IgD-negative memory B cell (primary cell): ENCODE measurements around the gene ZFP3. TPM values are rescaled to one million over a fixed set of nuclear protein-coding genes. Genes with fewer than 3 reads are reported as not detected.
"Not testable (repeated sequence)": the region's sequence is repeated elsewhere in the genome, so short reads cannot be mapped to it uniquely, and the experiment has no call there.

ENCODE experiments used
- H3K27ac Mint-ChIP-seq, 3 donors: one replicate each; pipeline ENCODE4 v1.8.0; 2020 to 2022; ENCODE audit warnings: mild to moderate bottlenecking in 3 of 3, mixed read lengths in 3 of 3, moderate library complexity in 1 of 3
- H3K27me3 Mint-ChIP-seq: one replicate; pipeline ENCODE4 v1.8.0; 2021; ENCODE audit warnings: mixed read lengths
- H3K36me3 Mint-ChIP-seq: one replicate; pipeline ENCODE4 v1.8.0; 2020; ENCODE audit warnings: mild to moderate bottlenecking, mixed read lengths
- H3K4me1 Mint-ChIP-seq, 3 donors: one replicate each; pipeline ENCODE4 v1.8.0; 2020 to 2022; ENCODE audit warnings: mixed read lengths in 3 of 3, mild to moderate bottlenecking in 1 of 3
- H3K4me3 Mint-ChIP-seq, 4 donors: one replicate each; pipeline ENCODE4 v1.8.0; 2020 to 2022; ENCODE audit warnings: mild to moderate bottlenecking in 4 of 4, mixed read lengths in 4 of 4, moderate library complexity in 3 of 4
- H3K9me3 Mint-ChIP-seq, 3 donors: one replicate each; pipeline ENCODE4 v1.8.0; 2020 to 2021; ENCODE audit warnings: mixed read lengths in 3 of 3, mild to moderate bottlenecking in 1 of 3
- polyA plus RNA-seq: library from polyadenylated mRNA; unstranded; fragments of 300-500 nt; fragmentation: Illumina TruSeq; gene quantifications from one replicate; pipeline ENCODE4 v1.2.3, GENCODE V29; 2021

ZFP3 gene
- polyA plus RNA-seq: 1.4 TPM

GRCh38 chr17:5078106-5079028 lies at the start of gene ZFP3:
ZFP3 (plus strand) TSS chr17:5078467; CDS start chr17:5091505, 13,038 bp downstream.
- peak within 1 kb of the TSS; percentile 87 to 98 (median 96) for H3K4me3 Mint-ChIP-seq
- no peaks in the 10 kb centered on the region for H3K27me3 Mint-ChIP-seq
- H3K36me3 Mint-ChIP-seq: peaks cover 10% of the 10 kb centered on the region
- peaks cover 9 to 22% (median 16%) of the 10 kb centered on the region in 3 donors for H3K4me1 Mint-ChIP-seq
- H3K27ac Mint-ChIP-seq: peak within 1 kb of the TSS; percentile 51 to 97 (median 63)
- peaks cover 3 to 6% (median 5%) of the 10 kb centered on the region in 3 donors for H3K9me3 Mint-ChIP-seq

GRCh38 chr17:5030168-5030567 lies 48.1 kb upstream of the ZFP3 start:
- peaks cover 6 to 15% (median 14%) of the 10 kb centered on the region in 3 donors for H3K4me1 Mint-ChIP-seq
- H3K27ac Mint-ChIP-seq: peak overlapping the region; percentile 16 to 69 (median 39)
- H3K36me3 Mint-ChIP-seq, H3K9me3 Mint-ChIP-seq, H3K27me3 Mint-ChIP-seq: not testable (repeated sequence)
- H3K4me3 Mint-ChIP-seq: peak overlapping the region in 2 of 4 donors; percentile 15 to 86

- Mint-ChIP-seq H3K4me1 (peaks cover 6 to 15% (median 12%) of the 10 kb centered on the region in 3 donors), H3K4me3 (peak overlapping the region; percentile 81 to 96 (median 90)), H3K9me3 (no peaks in the 10 kb centered on the region), H3K27me3 (peaks cover 3% of the 10 kb centered on the region), H3K27ac (peak overlapping the region in 2 of 3 donors; percentile 87 to 91), H3K36me3 (no peaks in the 10 kb centered on the region)
These were observed 46.7 kb upstream of the ZFP3 start for GRCh38 chr17:5031365-5032082.

GRCh38 chr17:5032865-5033264 lies 45.4 kb upstream of the ZFP3 start:
- H3K36me3 Mint-ChIP-seq: no peaks in the 10 kb centered on the region
- no peaks in the 10 kb centered on the region for H3K9me3 Mint-ChIP-seq
- H3K27me3 Mint-ChIP-seq: peaks cover 3% of the 10 kb centered on the region
- peaks cover 6 to 15% (median 12%) of the 10 kb centered on the region in 3 donors for H3K4me1 Mint-ChIP-seq
- peak overlapping the region in 1 of 4 donors; percentile 57 for H3K4me3 Mint-ChIP-seq
- no peak overlapping the region for H3K27ac Mint-ChIP-seq

- peak overlapping the region in 2 of 4 donors; percentile 8 to 37 for H3K4me3 Mint-ChIP-seq
- peaks cover 6 to 15% (median 12%) of the 10 kb centered on the region in 3 donors for H3K4me1 Mint-ChIP-seq
- no peaks in the 10 kb centered on the region for H3K36me3 Mint-ChIP-seq
- H3K27ac Mint-ChIP-seq: no peak overlapping the region
- H3K9me3 Mint-ChIP-seq: no peaks in the 10 kb centered on the region
- H3K27me3 Mint-ChIP-seq: peaks cover 3% of the 10 kb centered on the region
These were observed 44.8 kb upstream of the ZFP3 start for GRCh38 chr17:5033352-5034015.

- no peaks in the 10 kb centered on the region for H3K9me3 Mint-ChIP-seq
- peaks cover 6 to 15% (median 12%) of the 10 kb centered on the region in 3 donors for H3K4me1 Mint-ChIP-seq
- H3K27ac Mint-ChIP-seq: no peak overlapping the region
- H3K36me3 Mint-ChIP-seq: no peaks in the 10 kb centered on the region
- no peak overlapping the region for H3K4me3 Mint-ChIP-seq
- peaks cover 3% of the 10 kb centered on the region for H3K27me3 Mint-ChIP-seq
These were observed 44.2 kb upstream of the ZFP3 start for GRCh38 chr17:5034063-5034462.

- no peaks in the 10 kb centered on the region for H3K9me3 Mint-ChIP-seq
- H3K27ac Mint-ChIP-seq: no peak overlapping the region
- H3K4me3 Mint-ChIP-seq: no peak overlapping the region
- H3K4me1 Mint-ChIP-seq: peaks cover 6 to 15% (median 12%) of the 10 kb centered on the region in 3 donors
- H3K27me3 Mint-ChIP-seq: peaks cover 3% of the 10 kb centered on the region
- no peaks in the 10 kb centered on the region for H3K36me3 Mint-ChIP-seq
These were observed 43.6 kb upstream of the ZFP3 start for GRCh38 chr17:5034651-5035050.

GRCh38 chr17:5035315-5035714 lies 43.0 kb upstream of the ZFP3 start, which contains the start of gene SLC52A1:
SLC52A1 (minus strand) TSS chr17:5035426; CDS start chr17:5034606, 820 bp downstream.
- Mint-ChIP-seq H3K36me3 (no peaks in the 10 kb centered on the region), H3K4me1 (peaks cover 6 to 15% (median 12%) of the 10 kb centered on the region in 3 donors), H3K4me3 (no peak within 1 kb of the TSS), H3K9me3 (no peaks in the 10 kb centered on the region), H3K27ac (no peak within 1 kb of the TSS), H3K27me3 (peaks cover 3% of the 10 kb centered on the region)

GRCh38 chr17:5042157-5043022 lies 35.9 kb upstream of the ZFP3 start:
- peaks cover under 1 to 5% (median 3%) of the 10 kb centered on the region in 3 donors for H3K4me1 Mint-ChIP-seq
- H3K27ac Mint-ChIP-seq: no peak overlapping the region
- H3K36me3 Mint-ChIP-seq: no peaks in the 10 kb centered on the region
- no peaks in the 10 kb centered on the region for H3K9me3 Mint-ChIP-seq
- peak overlapping the region in 1 of 4 donors; percentile 80 for H3K4me3 Mint-ChIP-seq
- H3K27me3 Mint-ChIP-seq: no peaks in the 10 kb centered on the region

- Mint-ChIP-seq H3K36me3 (no peaks in the 10 kb centered on the region), H3K9me3 (no peaks in the 10 kb centered on the region), H3K4me3 (peak overlapping the region in 1 of 4 donors; percentile 39), H3K27ac (no peak overlapping the region), H3K27me3 (no peaks in the 10 kb centered on the region), H3K4me1 (peaks cover 5 to 9% (median 6%) of the 10 kb centered on the region in 3 donors)
These were observed 34.7 kb upstream of the ZFP3 start for GRCh38 chr17:5043524-5043923.

- Mint-ChIP-seq H3K27me3 (no peaks in the 10 kb centered on the region), H3K36me3 (no peaks in the 10 kb centered on the region), H3K4me1 (peaks cover 10 to 16% (median 10%) of the 10 kb centered on the region in 3 donors), H3K27ac (peak overlapping the region in 1 of 3 donors; percentile 16), H3K4me3 (no peak overlapping the region), H3K9me3 (no peaks in the 10 kb centered on the region)
These were observed 33.6 kb upstream of the ZFP3 start for GRCh38 chr17:5044630-5045029.

- H3K4me3 Mint-ChIP-seq: no peak overlapping the region
- H3K27me3 Mint-ChIP-seq: no peaks in the 10 kb centered on the region
- peak overlapping the region in 1 of 3 donors; percentile 50 for H3K27ac Mint-ChIP-seq
- H3K36me3 Mint-ChIP-seq: no peaks in the 10 kb centered on the region
- no peaks in the 10 kb centered on the region for H3K9me3 Mint-ChIP-seq
- H3K4me1 Mint-ChIP-seq: peaks cover 12 to 22% (median 18%) of the 10 kb centered on the region in 3 donors
These were observed 32.8 kb upstream of the ZFP3 start for GRCh38 chr17:5045496-5045895.

GRCh38 chr17:5047446-5047845 lies 30.8 kb upstream of the ZFP3 start:
- H3K27ac Mint-ChIP-seq: peak overlapping the region in 1 of 3 donors; percentile 99
- no peaks in the 10 kb centered on the region for H3K27me3 Mint-ChIP-seq
- H3K4me1 Mint-ChIP-seq: peaks cover 10 to 19% (median 18%) of the 10 kb centered on the region in 3 donors
- H3K4me3 Mint-ChIP-seq: peak overlapping the region in 1 of 4 donors; percentile 36
- no peaks in the 10 kb centered on the region for H3K9me3 Mint-ChIP-seq
- H3K36me3 Mint-ChIP-seq: no peaks in the 10 kb centered on the region
